Measurements from ENCODE around the gene C12orf43. TPM values are rescaled to one million over a fixed set of nuclear protein-coding genes. Genes with fewer than 3 reads are reported as not detected.

The C12orf43 gene
- polyA plus RNA-seq, 1 donor from 2014 or later = 20.3 TPM

GRCh38 chr12:120989687-120990086, 26.6 kb downstream of the C12orf43 start:
- H3K36me3 ChIP-seq (ENCODE audit: insufficient read depth, low read length) = no peaks in the 10 kb centered on the region
- no peaks in the 10 kb centered on the region for H3K9me3 ChIP-seq (ENCODE audit: low read length)
- no peaks in the 10 kb centered on the region for H3K27me3 ChIP-seq (ENCODE audit: insufficient read depth, low read depth, low read length)
- H3K4me2 ChIP-seq (ENCODE audit: low read length) = no peak overlapping the region
- H3F3A ChIP-seq (ENCODE audit: insufficient read depth, low read length, poor library complexity, severe bottlenecking) = no peaks in the 10 kb centered on the region
- no peaks in the 10 kb centered on the region for H3K9me2 ChIP-seq (ENCODE audit: insufficient read depth, low read length)
- H3K9ac ChIP-seq (ENCODE audit: low read length) = no peak overlapping the region
- no peak overlapping the region for H3K27ac ChIP-seq (ENCODE audit: low read length)
- TF ChIP-seq MXI1 (conservative IDR thresholded peaks at IDR 0.05; ENCODE audit: poor library complexity, severe bottlenecking) (no peak), EP300 (conservative IDR thresholded peaks at IDR 0.05; ENCODE audit: poor library complexity, severe bottlenecking) (no peak), REST (IDR thresholded peaks at IDR 0.05; ENCODE audit: borderline replicate concordance) (no peak), SMC3 (conservative IDR thresholded peaks at IDR 0.05; ENCODE audit: poor library complexity) (no peak), TAF1 (IDR thresholded peaks at IDR 0.05; ENCODE audit: low read depth) (no peak), RAD21 (conservative IDR thresholded peaks at IDR 0.05) (no peak), CTCF (IDR thresholded peaks at IDR 0.05; ENCODE audit: poor library complexity, severe bottlenecking) (no peak), EZH2 (IDR thresholded peaks at IDR 0.05; ENCODE audit: borderline replicate concordance, insufficient read depth, low read length, poor library complexity, severe bottlenecking) (no peak), POLR2AphosphoS5 (IDR thresholded peaks at IDR 0.05) (no peak)
- H3K79me2 ChIP-seq (replicated peaks; ENCODE audit: insufficient read depth, low read length) = no peaks in the 10 kb centered on the region
- H4K20me1 ChIP-seq (ENCODE audit: insufficient read depth) = no peaks in the 10 kb centered on the region
- no peak overlapping the region for H2AFZ ChIP-seq (ENCODE audit: low read depth, low read length)
- H3K4me3 ChIP-seq (ENCODE audit: low read length) = no peak overlapping the region

GRCh38 chr12:120988658-120989057, 27.6 kb downstream of the C12orf43 start:
- H2AFZ ChIP-seq (ENCODE audit: low read depth, low read length) = no peak overlapping the region
- H3K9me2 ChIP-seq (ENCODE audit: insufficient read depth, low read length) = no peaks in the 10 kb centered on the region
- H3K36me3 ChIP-seq (ENCODE audit: insufficient read depth, low read length) = no peaks in the 10 kb centered on the region
- H3F3A ChIP-seq (ENCODE audit: insufficient read depth, low read length, poor library complexity, severe bottlenecking) = no peaks in the 10 kb centered on the region
- TF ChIP-seq SMC3 (conservative IDR thresholded peaks at IDR 0.05; ENCODE audit: poor library complexity) (no peak), MXI1 (conservative IDR thresholded peaks at IDR 0.05; ENCODE audit: poor library complexity, severe bottlenecking) (no peak), EP300 (conservative IDR thresholded peaks at IDR 0.05; ENCODE audit: poor library complexity, severe bottlenecking) (no peak), EZH2 (IDR thresholded peaks at IDR 0.05; ENCODE audit: borderline replicate concordance, insufficient read depth, low read length, poor library complexity, severe bottlenecking) (no peak), RAD21 (conservative IDR thresholded peaks at IDR 0.05) (no peak), POLR2AphosphoS5 (IDR thresholded peaks at IDR 0.05) (no peak), REST (IDR thresholded peaks at IDR 0.05; ENCODE audit: borderline replicate concordance) (no peak), TAF1 (IDR thresholded peaks at IDR 0.05; ENCODE audit: low read depth) (no peak), CTCF (IDR thresholded peaks at IDR 0.05; ENCODE audit: poor library complexity, severe bottlenecking) (no peak)
- no peak overlapping the region for H3K9ac ChIP-seq (ENCODE audit: low read length)
- H4K20me1 ChIP-seq (ENCODE audit: insufficient read depth) = no peaks in the 10 kb centered on the region
- H3K79me2 ChIP-seq (replicated peaks; ENCODE audit: insufficient read depth, low read length) = no peaks in the 10 kb centered on the region
- no peaks in the 10 kb centered on the region for H3K9me3 ChIP-seq (ENCODE audit: low read length)
- no peak overlapping the region for H3K4me2 ChIP-seq (ENCODE audit: low read length)
- no peak overlapping the region for H3K27ac ChIP-seq (ENCODE audit: low read length)
- no peak overlapping the region for H3K4me3 ChIP-seq (ENCODE audit: low read length)
- no peaks in the 10 kb centered on the region for H3K27me3 ChIP-seq (ENCODE audit: insufficient read depth, low read depth, low read length)
